HUES48 (cell line): ENCODE results near the gene GTPBP6.
A peak's percentile ranks its signal among the peaks of the same experiment; 100 is the strongest.
"Not testable (repeated sequence)": the region's sequence is repeated elsewhere in the genome, so short reads cannot be mapped to it uniquely, and the experiment has no call there.

ENCODE experiments used
- H3K27ac ChIP-seq: one replicate; pipeline ENCODE4 v1.7.0; 2013; ENCODE audit warnings: low read depth, low read length, inconsistent platforms
- H3K27me3 ChIP-seq: 2 replicates; pipeline ENCODE4 v1.6.1; 2013; ENCODE audit warnings: mild to moderate bottlenecking, low read length; ENCODE audit not compliant: control insufficient read depth, insufficient read depth
- H3K36me3 ChIP-seq: 2 replicates; pipeline ENCODE4 v1.6.1; 2013; ENCODE audit warnings: low read length; ENCODE audit not compliant: control insufficient read depth, insufficient read depth
- H3K4me1 ChIP-seq: 2 replicates; pipeline ENCODE4 v1.6.1; 2013; ENCODE audit warnings: mild to moderate bottlenecking, low read length; ENCODE audit not compliant: control insufficient read depth, insufficient read depth
- H3K4me3 ChIP-seq: 2 replicates; pipeline ENCODE4 v1.5.1; 2013; ENCODE audit warnings: mild to moderate bottlenecking, low read depth, low read length
- H3K9ac ChIP-seq: 2 replicates; pipeline ENCODE4 v1.6.1; 2013; ENCODE audit warnings: mild to moderate bottlenecking, low read depth, low read length, moderate library complexity
- H3K9me3 ChIP-seq: 2 replicates; pipeline ENCODE4 v1.6.1; 2013; ENCODE audit warnings: low read length; ENCODE audit not compliant: control insufficient read depth, insufficient read depth

The GTPBP6 gene

DNA sequence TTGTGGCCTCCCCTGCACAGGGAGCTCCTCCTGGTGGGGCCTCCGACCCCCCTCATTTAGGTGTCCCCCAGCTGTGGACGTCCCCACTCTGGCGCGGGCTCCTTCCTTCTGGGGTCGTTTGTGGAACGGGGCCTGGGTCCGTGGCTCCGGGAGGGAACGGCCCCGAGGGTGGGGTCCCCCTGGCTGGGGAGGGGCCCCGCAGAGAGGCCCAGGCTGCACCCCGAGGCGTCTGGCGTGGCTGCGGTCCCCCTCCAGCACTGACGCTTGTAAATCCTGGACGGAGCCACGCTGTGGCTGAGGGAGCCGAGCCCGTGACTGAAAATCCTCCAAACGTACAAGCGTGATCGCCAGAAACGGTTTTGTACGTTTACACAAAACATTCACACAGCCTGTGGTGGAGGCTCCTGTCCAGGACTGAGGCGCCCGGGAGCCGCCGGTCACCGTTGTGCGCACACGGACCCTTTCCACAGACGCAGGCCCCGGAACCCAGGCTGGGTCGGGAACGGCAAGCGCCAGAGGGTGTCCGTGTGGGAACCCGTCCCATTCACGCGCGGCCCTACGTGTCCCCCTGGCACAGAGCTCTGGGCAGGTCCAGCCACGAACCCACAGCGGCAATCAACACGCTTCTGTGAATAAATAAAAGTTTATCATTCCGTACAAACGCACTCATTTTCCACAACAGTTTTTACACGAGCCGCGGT is 15.2 kb upstream of the GTPBP6 start:
- H3K9me3 ChIP-seq, result no peaks in the 10 kb centered on the region
- peaks cover 36% of the 10 kb centered on the region for H3K36me3 ChIP-seq
- H3K27me3 ChIP-seq, result no peaks in the 10 kb centered on the region

GRCh38 chrX:332916-333610 is 14.5 kb upstream of the GTPBP6 start:
- H3K36me3 ChIP-seq, result peaks cover 30% of the 10 kb centered on the region

More for the DNA sequence above, 15.2 kb upstream of the GTPBP6 start:
- Histone ChIP-seq H3K27ac (no peak overlapping the region), H3K9ac (no peak overlapping the region), H3K4me1 (peaks cover 4% of the 10 kb centered on the region; the same call in 1 of the 2 replicates), H3K4me3 (no peak overlapping the region)

DNA sequence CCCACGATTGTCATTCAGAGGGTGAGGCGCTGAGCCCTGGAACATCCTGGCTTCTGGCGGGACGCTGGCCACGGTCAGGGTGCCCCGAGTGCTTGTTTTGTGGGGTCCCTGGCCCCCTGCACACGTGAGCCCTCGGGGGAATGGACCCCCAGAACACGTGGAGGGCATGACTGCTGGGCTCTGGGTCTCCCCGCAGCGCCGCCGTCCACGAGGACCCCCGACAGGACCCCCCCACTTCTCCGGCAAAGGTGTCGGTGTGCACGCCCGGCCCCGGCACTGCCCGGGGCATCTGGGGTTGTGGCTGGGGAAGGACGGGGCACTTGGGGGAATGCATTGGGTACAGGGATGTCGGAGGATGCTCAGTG is 13.9 kb upstream of the GTPBP6 start:
- Histone ChIP-seq H3K4me1 (peaks cover 4% of the 10 kb centered on the region; the same call in 1 of the 2 replicates), H3K9me3 (no peaks in the 10 kb centered on the region), H3K27ac (no peak overlapping the region), H3K36me3 (peaks cover 24% of the 10 kb centered on the region), H3K27me3 (no peaks in the 10 kb centered on the region), H3K9ac (no peak overlapping the region), H3K4me3 (no peak overlapping the region)

More at GRCh38 chrX:332916-333610, 14.5 kb upstream of the GTPBP6 start:
- Histone ChIP-seq H3K4me3 (no peak overlapping the region), H3K4me1 (peaks cover 4% of the 10 kb centered on the region; the same call in 1 of the 2 replicates), H3K9ac (no peak overlapping the region), H3K9me3 (no peaks in the 10 kb centered on the region), H3K27ac (no peak overlapping the region), H3K27me3 (no peaks in the 10 kb centered on the region)

DNA sequence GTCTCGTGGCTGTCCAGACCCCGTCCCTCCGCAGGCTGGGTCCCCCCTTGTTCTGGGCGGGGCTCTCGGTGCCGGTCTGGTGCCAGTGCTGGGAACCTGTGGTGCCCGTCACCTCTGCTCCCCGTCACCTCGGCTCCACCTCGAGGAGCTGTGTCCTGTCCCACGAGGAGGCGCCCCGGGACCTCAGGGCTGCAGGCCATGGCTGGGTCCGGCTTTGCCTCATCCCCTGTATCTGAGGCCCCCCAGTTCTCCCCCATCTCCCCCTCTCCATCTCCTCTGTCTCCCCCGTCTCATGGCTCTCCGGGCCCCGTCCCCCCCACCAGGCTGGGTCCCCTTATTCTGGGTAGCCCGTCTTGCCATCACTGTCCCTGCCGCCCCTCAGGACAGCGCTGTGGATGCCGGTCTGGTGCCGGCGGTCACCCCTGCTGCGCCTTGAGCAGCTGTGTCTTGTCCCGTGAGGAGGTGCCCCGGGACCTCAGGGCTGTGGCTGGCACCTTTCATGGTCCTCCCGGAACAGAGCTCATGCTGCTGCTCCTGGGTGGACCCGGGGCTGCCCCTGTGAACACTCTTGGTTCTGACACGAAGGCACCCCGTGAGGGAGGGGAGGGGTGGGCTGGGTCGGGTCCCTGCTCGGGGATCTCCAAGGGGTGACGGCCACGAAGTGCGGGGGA is 13.4 kb upstream of the GTPBP6 start:
- Histone ChIP-seq H3K27ac (no peak overlapping the region), H3K27me3 (no peaks in the 10 kb centered on the region), H3K36me3 (peaks cover 21% of the 10 kb centered on the region), H3K9ac (peak overlapping the region; percentile 22; the same call in 1 of the 2 replicates), H3K9me3 (no peaks in the 10 kb centered on the region), H3K4me1 (peaks cover 4% of the 10 kb centered on the region; the same call in 1 of the 2 replicates), H3K4me3 (peak overlapping the region; percentile 52)

DNA sequence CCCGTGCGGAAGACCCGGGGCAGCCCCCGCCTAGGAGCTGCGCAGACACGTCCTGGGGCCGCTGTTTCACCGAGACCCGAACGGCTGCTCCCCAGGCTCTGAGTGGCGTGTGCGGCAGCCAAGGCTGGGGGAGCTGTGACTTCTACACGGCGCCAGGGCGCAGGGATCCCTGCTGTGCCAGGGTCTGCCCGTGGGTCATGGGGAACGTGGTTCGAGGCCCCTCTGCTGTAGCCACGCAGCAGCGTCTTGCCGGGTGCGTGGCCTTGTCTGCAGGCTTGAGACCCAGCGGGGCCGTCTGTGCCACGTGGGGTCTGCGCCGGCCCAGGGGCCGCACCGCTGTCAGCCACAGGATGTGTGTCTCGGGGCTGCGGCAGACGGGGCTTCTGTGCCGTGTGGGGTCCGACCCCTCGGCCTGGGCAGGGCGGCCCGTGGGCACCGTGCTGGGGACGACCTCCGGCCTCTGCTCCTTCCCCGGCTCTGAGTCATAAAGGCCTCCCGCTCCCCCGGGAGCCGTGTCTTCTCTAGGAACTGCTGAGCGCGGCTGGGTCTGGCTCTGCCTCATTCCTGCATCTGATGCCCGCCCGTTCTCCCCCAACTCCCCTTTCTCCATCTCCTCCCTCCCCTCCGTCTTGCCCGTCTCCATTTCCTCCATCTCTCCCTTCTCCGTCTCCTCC is 12.7 kb upstream of the GTPBP6 start:
- H3K4me1 ChIP-seq, result peaks cover 4% of the 10 kb centered on the region; the same call in 1 of the 2 replicates
- no peaks in the 10 kb centered on the region for H3K9me3 ChIP-seq
- peak overlapping the region; percentile 52 for H3K4me3 ChIP-seq
- H3K9ac ChIP-seq, result peak overlapping the region; percentile 22
- no peak overlapping the region for H3K27ac ChIP-seq
- no peaks in the 10 kb centered on the region for H3K27me3 ChIP-seq
- peaks cover 16% of the 10 kb centered on the region for H3K36me3 ChIP-seq

DNA sequence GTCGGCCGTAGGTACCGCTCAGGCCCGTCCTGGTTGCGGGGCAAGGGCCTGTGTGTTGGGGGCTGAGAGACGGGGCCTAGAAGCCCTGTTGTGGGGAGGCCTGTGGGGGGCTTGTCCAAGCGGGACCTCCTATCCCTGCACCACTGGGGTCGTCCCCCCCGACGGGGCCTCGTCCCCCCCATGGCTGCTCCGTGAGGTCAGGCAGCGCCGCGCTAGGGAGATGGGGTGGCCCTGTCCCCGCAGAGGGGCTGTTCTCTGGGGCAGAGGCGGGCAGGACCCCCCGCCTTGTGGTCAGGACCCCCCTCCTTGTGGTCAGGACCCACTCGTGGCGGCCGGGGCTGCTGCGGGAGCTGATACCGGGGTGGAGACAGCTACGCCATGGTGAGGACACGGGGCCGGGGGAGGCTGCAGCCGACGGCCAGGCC is 12.1 kb upstream of the GTPBP6 start:
- Histone ChIP-seq H3K4me1 (peaks cover 4% of the 10 kb centered on the region; the same call in 1 of the 2 replicates), H3K36me3 (peaks cover 13% of the 10 kb centered on the region), H3K9me3 (no peaks in the 10 kb centered on the region), H3K27me3 (no peaks in the 10 kb centered on the region), H3K27ac (no peak overlapping the region), H3K9ac (no peak overlapping the region), H3K4me3 (peak overlapping the region; percentile 52; the same call in 1 of the 2 replicates)

DNA sequence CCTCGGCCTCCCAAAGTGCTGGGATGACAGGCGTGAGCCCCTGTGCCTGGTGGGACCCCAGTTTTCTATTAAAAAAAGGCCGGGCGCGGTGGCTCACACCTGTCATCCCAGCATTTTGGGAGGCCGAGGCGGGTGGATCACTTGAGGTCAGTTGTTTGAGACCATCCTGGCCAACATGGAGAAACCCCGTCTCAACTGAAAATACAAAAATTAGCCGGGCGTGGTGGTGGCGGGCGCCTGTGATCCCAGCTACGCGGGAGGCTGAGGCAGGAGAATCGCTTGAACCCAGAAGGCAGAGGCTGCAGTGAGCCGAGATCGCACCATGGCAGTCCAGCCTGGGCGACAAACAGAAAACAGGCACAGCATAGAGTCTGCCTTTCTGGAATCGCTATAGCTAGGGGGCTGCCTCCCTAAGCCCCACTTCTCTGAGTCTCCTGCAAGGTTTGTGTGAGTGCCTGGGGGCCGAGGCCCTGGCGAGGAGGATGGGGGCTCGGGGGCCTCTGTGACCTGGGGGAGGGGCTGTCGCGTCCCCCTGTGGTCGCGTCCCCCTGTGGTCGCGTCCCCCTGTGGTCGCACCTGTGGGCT is 11.6 kb upstream of the GTPBP6 start:
- H3K4me3 ChIP-seq, H3K4me1 ChIP-seq, H3K9ac ChIP-seq, H3K27me3 ChIP-seq, H3K36me3 ChIP-seq, H3K9me3 ChIP-seq, H3K27ac ChIP-seq: not testable (repeated sequence)

DNA sequence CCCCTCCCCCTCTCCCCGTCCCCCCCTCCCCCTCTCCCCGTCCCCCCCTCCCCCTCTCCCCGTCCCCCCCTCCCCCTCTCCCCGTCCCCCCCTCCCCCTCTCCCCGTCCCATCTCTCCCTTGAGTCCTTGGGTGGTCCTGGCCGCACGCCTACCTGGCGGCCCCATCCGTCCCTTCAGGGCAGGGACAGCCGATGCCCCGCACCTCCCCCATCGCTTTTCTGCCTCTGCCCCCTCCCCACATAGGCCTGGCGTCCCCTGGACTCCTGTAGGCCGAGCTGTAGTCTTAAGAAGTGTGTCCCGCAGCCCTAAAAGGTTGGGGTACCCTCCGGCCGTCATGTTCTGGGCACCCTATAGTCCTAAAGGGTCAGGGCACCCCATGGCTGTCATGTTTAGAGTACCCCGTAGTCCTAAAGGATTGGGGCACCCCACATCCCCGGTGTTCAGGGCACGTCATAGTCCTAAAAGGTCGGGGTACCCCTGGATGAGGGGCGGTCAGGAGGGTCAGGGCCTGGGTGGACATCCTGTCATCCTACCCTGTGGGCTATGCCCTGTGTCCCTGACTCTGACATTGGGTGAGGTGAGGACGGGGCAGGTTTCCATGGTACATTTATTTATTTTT is 10.8 kb upstream of the GTPBP6 start:
- H3K36me3 ChIP-seq, result peaks cover 9% of the 10 kb centered on the region; the same call in 1 of the 2 replicates
- no peaks in the 10 kb centered on the region for H3K27me3 ChIP-seq

DNA sequence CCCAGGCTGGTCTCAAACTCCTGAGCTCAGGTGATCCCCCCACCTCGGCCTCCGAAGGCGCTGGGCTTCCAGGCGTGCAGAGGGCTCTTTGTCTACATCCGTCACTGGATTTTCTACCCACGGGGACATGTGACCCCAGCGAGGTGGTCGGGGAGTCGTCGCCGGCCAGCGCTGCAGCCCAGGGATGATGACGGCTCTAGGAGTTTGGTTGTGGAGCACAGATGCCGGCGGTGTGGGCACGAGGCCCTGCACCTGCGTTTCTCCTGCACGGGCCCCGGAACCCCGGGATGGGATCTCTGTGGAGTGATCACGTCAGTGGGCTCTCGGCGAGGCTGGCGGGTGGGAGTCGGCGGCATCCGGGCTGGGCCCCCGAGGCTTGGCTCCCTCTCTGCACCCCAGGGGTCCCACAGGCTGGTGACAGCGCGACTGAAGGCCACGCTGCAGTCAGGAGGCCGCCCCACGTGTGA is 9.1 kb upstream of the GTPBP6 start:
- Histone ChIP-seq H3K36me3 (no peaks in the 10 kb centered on the region), H3K27ac (no peak overlapping the region), H3K9ac (no peak overlapping the region), H3K4me1 (peaks cover 4% of the 10 kb centered on the region; the same call in 1 of the 2 replicates), H3K27me3 (no peaks in the 10 kb centered on the region), H3K4me3 (no peak overlapping the region), H3K9me3 (no peaks in the 10 kb centered on the region)

More for the DNA sequence above, 10.8 kb upstream of the GTPBP6 start:
- Histone ChIP-seq H3K4me3 (no peak overlapping the region), H3K27ac (no peak overlapping the region), H3K9ac (no peak overlapping the region), H3K4me1 (peaks cover 4% of the 10 kb centered on the region; the same call in 1 of the 2 replicates), H3K9me3 (no peaks in the 10 kb centered on the region)

DNA sequence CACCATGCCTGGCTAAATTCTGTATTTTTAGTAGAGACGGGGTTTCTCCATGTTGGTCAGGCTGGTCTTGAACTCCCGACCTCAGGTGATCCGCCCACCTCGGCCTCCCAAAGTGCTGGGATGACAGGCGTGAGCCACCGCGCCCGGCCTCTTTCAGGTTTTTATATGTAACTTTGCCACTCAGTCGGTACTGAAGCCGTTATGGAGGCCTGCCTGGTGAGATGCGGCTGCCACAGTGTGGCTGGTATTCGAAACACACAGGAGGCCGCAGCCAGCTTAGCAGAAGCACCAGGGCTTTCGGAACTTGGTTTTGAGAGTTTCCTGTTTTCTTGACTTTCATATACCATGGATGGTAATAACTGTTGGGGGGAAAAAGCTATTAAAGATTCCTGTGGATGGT is 6.1 kb upstream of the GTPBP6 start:
- H3K4me1 ChIP-seq, result not testable (repeated sequence)

More for the DNA sequence above, 6.1 kb upstream of the GTPBP6 start:
- H3K4me3 ChIP-seq, H3K36me3 ChIP-seq, H3K27me3 ChIP-seq, H3K9ac ChIP-seq, H3K27ac ChIP-seq, H3K9me3 ChIP-seq: not testable (repeated sequence)
